Hematopoietic multipotent progenitor cell (in vitro differentiated cells): ENCODE data around the gene OR7C2. TPM values are rescaled to one million over a fixed set of nuclear protein-coding genes. Genes with fewer than 3 reads are reported as not detected.

Experiments
- DNase-seq, 3 donors: peaks; one replicate each; pipeline ENCODE4 v3.0.0-alpha.2; 2011 to 2015; ENCODE audit warnings: low read depth in 2 of 3, low spot score in 2 of 3
- total RNA-seq: library from RNA; depleted of rRNA; stranded (reverse); fragments of >200 nt; gene quantifications from one replicate; pipeline ENCODE4 v1.2.3, GENCODE V29; 2012

The OR7C2 gene
- total RNA-seq, 1 donor = not detected

GRCh38 chr19:14978161-14978776 is 37.0 kb downstream of the OR7C2 start:
- DNase-seq = peak in 1 of 3 donors; percentile 15

- peak in 2 of 3 donors; percentile 35 to 54 for DNase-seq
Observed at GRCh38 chr19:14979476-14980255, 38.4 kb downstream of the OR7C2 start, which contains the start of gene SLC1A6. Gene SLC1A6 (minus strand): TSS chr19:14979864. CDS start chr19:14972910, 6,954 bp downstream.

GRCh38 chr19:14985133-14985532 is 43.8 kb downstream of the OR7C2 start:
- no peak for DNase-seq

Other genes with a start within 250 kb of the OR7C2 start
- gene ADGRE2, start 162.9 kb upstream of the OR7C2 start, total RNA-seq = 46.0 TPM
- gene OR7A5, start 106.3 kb upstream of the OR7C2 start, total RNA-seq = under 0.01 TPM
- under 0.01 TPM for gene OR7C1, start 106.3 kb upstream of the OR7C2 start, total RNA-seq
- under 0.01 TPM for gene OR7A10, start 92.6 kb upstream of the OR7C2 start, total RNA-seq
- under 0.01 TPM for gene OR7A17, start 55.4 kb upstream of the OR7C2 start, total RNA-seq
- 15.3 TPM for gene SLC1A6, start 38.4 kb downstream of the OR7C2 start, total RNA-seq
- gene CASP14, start 108.0 kb downstream of the OR7C2 start, total RNA-seq = not detected
- gene OR1I1, start 140.7 kb downstream of the OR7C2 start, total RNA-seq = under 0.01 TPM
- gene SYDE1, start 165.9 kb downstream of the OR7C2 start, total RNA-seq = 6.2 TPM